SK-N-SH treated with all-trans-retinoic acid at 6 μM for 48 hours (cell line): ENCODE measurements around the gene MPDU1.

ENCODE experiments used
- ATAC-seq: fragments of 200-7000 bp; cut with Tn5 transposase; 3 replicates; pipeline ENCODE4 v1.9.1; 2020; ENCODE audit warnings: mild to moderate bottlenecking, moderate library complexity
- ARNTL ChIP-seq: fragments of 450-650 bp; formaldehyde crosslinking; IDR thresholded peaks from 2 replicates; pipeline ENCODE4 v1.5.0; 2020; ENCODE audit warnings: low read depth, mild to moderate bottlenecking, moderate library complexity, borderline replicate concordance
- BACH2 ChIP-seq: fragments of 250-450 bp; sonication (Bioruptor Pico); IDR thresholded peaks from 2 replicates; pipeline ENCODE4 v1.9.0; 2021; ENCODE audit warnings: mild to moderate bottlenecking, borderline replicate concordance
- ESRRG ChIP-seq: fragments of 250-450 bp; sonication (Bioruptor Pico); IDR thresholded peaks from 2 replicates; pipeline ENCODE4 v1.6.1; 2021; ENCODE audit warnings: mild to moderate bottlenecking
- GLIS3 ChIP-seq: fragments of 250-450 bp; sonication (Bioruptor Pico); IDR thresholded peaks from 2 replicates; pipeline ENCODE4 v1.5.0; 2020; ENCODE audit warnings: mild to moderate bottlenecking, moderate library complexity
- ISL1 ChIP-seq: fragments of 250-450 bp; sonication (Bioruptor Pico); IDR thresholded peaks from 2 replicates; pipeline ENCODE4 v2.1.2; 2022; ENCODE audit warnings: mild to moderate bottlenecking, moderate library complexity
- OSR1 ChIP-seq: fragments of 250-450 bp; sonication (Bioruptor Pico); IDR thresholded peaks from 2 replicates; pipeline ENCODE4 v1.8.0; 2022; ENCODE audit warnings: moderate library complexity, mild to moderate bottlenecking, inconsistent platforms
- POU6F1 ChIP-seq: fragments of 250-450 bp; sonication (Bioruptor Pico); IDR thresholded peaks from 2 replicates; pipeline ENCODE4 v1.8.0; 2021; ENCODE audit warnings: low read depth, mild to moderate bottlenecking, moderate library complexity, borderline replicate concordance
- PPARA ChIP-seq: fragments of 250-450 bp; sonication (Bioruptor Pico); IDR thresholded peaks from 2 replicates; pipeline ENCODE4 v1.5.0; 2020; ENCODE audit warnings: mild to moderate bottlenecking, borderline replicate concordance
- RARB ChIP-seq: fragments of 250-450 bp; sonication (Bioruptor Pico); IDR thresholded peaks from 2 replicates; pipeline ENCODE4 v1.8.0; 2021; ENCODE audit warnings: mild to moderate bottlenecking, moderate library complexity
- SNAI2 ChIP-seq: fragments of 250-450 bp; sonication (Bioruptor Pico); IDR thresholded peaks from 2 replicates; pipeline ENCODE4 v1.5.0; 2020; ENCODE audit warnings: mild to moderate bottlenecking, moderate library complexity
- TCF4 ChIP-seq: fragments of 250-450 bp; sonication (Bioruptor Pico); IDR thresholded peaks from 2 replicates; pipeline ENCODE4 v1.8.0; 2021; ENCODE audit warnings: mild to moderate bottlenecking, moderate library complexity, borderline replicate concordance
- TOX ChIP-seq: fragments of 250-450 bp; sonication (Bioruptor Pico); IDR thresholded peaks from 2 replicates; pipeline ENCODE4 v1.8.0; 2021; ENCODE audit warnings: mild to moderate bottlenecking, moderate library complexity, borderline replicate concordance
- TSHZ2 ChIP-seq: fragments of 250-450 bp; sonication (Bioruptor Pico); IDR thresholded peaks from 2 replicates; pipeline ENCODE4 v1.5.0; 2020; ENCODE audit warnings: mild to moderate bottlenecking, moderate library complexity
- ZC3H10 ChIP-seq: fragments of 250-450 bp; sonication (Bioruptor Pico); IDR thresholded peaks from 2 replicates; pipeline ENCODE4 v1.5.1; 2021; ENCODE audit warnings: mild to moderate bottlenecking, moderate library complexity
- ZFP3 ChIP-seq: fragments of 250-450 bp; sonication (Bioruptor Pico); IDR thresholded peaks from 2 replicates; pipeline ENCODE4 v1.5.0; 2020; ENCODE audit warnings: mild to moderate bottlenecking, moderate library complexity
- ZFP30 ChIP-seq: fragments of 450-650 bp; formaldehyde crosslinking; IDR thresholded peaks from 2 replicates; pipeline ENCODE4 v1.5.0; 2022; ENCODE audit warnings: mild to moderate bottlenecking, moderate library complexity
- ZNF565 ChIP-seq: fragments of 450-650 bp; formaldehyde crosslinking; conservative IDR thresholded peaks from 2 replicates; pipeline ENCODE4 v1.5.0; 2020; ENCODE audit warnings: low read depth, mild to moderate bottlenecking, moderate library complexity
- ZNF70 ChIP-seq: fragments of 450-650 bp; formaldehyde crosslinking; IDR thresholded peaks from 2 replicates; pipeline ENCODE4 v1.5.0; 2020; ENCODE audit warnings: mild to moderate bottlenecking, moderate library complexity
- ZNF8 ChIP-seq: fragments of 450-650 bp; formaldehyde crosslinking; IDR thresholded peaks from 2 replicates; pipeline ENCODE4 v1.5.0; 2020; ENCODE audit warnings: mild to moderate bottlenecking, moderate library complexity
- TF ChIP-seq, protein P1 (sequence below): fragments of 250-450 bp; sonication (Bioruptor Pico); IDR thresholded peaks from 2 replicates; pipeline ENCODE4 v1.8.0; 2020; ENCODE audit warnings: mild to moderate bottlenecking, moderate library complexity, borderline replicate concordance
- TF ChIP-seq, protein P2 (sequence below): fragments of 250-450 bp; sonication (Bioruptor Pico); IDR thresholded peaks from 2 replicates; pipeline ENCODE4 v1.5.1; 2020; ENCODE audit warnings: low read depth, mild to moderate bottlenecking, moderate library complexity
- TF ChIP-seq, protein P3 (sequence below): fragments of 250-450 bp; sonication (Bioruptor Pico); IDR thresholded peaks from 2 replicates; pipeline ENCODE4 v1.5.1; 2021; ENCODE audit warnings: mild to moderate bottlenecking, moderate library complexity

MPDU1 gene

GRCh38 chr17:7577327-7578199 lies 6.1 kb upstream of the MPDU1 start:
- no peak for ATAC-seq
- TF ChIP-seq POU6F1 (CRISPR knock-in tag) (no peak), BACH2 (no peak), TCF4 (CRISPR knock-in tag) (no peak), ISL1 (CRISPR knock-in tag) (no peak), OSR1 (no peak), RARB (no peak), ZNF8 (CRISPR knock-in tag) (no peak), ARNTL (CRISPR knock-in tag) (no peak), SNAI2 (no peak), TOX (CRISPR knock-in tag) (no peak), ZC3H10 (CRISPR knock-in tag) (no peak)
- TF ChIP-seq, all 23 proteins: peak for 0

DNA sequence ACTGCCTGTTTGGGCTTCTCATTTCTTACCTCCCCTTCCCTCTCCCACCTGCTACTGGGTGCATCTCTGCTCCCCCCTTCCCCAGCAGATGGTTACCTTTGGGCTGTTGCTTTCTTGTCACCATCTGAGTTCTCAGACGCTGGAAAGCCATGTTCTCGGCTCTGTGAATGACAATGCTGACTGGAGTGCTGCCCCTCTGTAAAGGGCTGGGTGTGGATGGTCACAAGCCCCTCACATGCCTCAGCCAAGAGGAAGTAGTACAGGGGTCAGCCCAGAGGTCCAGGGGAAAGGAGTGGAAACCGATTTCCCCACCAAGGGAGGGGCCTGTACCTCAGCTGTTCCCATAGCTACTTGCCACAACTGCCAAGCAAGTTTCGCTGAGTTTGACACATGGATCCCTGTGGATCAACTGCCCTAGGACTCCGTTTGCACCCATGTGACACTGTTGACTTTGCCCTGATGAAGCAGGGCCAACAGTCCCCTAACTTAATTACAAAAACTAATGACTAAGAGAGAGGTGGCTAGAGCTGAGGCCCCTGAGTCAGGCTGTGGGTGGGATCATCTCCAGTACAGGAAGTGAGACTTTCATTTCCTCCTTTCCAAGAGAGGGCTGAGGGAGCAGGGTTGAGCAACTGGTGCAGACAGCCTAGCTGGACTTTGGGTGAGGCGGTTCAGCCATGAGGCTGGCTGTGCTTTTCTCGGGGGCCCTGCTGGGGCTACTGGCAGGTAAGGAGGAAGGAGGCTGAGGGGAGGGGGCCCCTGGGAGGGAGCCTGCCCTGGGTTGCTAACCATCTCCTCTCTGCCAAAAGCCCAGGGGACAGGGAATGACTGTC lies 4.4 kb upstream of the MPDU1 start, which contains the start of gene CD68:
CD68 (plus strand) TSS at position 638 of the 833 bp plus-strand sequence; CDS start at position 678, 40 bp downstream.
- peak; percentile 62 for ATAC-seq
- TF ChIP-seq, protein P1, sequence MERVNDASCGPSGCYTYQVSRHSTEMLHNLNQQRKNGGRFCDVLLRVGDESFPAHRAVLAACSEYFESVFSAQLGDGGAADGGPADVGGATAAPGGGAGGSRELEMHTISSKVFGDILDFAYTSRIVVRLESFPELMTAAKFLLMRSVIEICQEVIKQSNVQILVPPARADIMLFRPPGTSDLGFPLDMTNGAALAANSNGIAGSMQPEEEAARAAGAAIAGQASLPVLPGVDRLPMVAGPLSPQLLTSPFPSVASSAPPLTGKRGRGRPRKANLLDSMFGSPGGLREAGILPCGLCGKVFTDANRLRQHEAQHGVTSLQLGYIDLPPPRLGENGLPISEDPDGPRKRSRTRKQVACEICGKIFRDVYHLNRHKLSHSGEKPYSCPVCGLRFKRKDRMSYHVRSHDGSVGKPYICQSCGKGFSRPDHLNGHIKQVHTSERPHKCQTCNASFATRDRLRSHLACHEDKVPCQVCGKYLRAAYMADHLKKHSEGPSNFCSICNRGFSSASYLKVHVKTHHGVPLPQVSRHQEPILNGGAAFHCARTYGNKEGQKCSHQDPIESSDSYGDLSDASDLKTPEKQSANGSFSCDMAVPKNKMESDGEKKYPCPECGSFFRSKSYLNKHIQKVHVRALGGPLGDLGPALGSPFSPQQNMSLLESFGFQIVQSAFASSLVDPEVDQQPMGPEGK = peak; percentile 90; the same call in 1 of the 2 replicates
- TF ChIP-seq TOX (CRISPR knock-in tag) (peak; percentile 82), GLIS3 (peak; percentile 71), ARNTL (CRISPR knock-in tag) (peak; percentile 29; the same call in 1 of the 2 replicates), ZFP3 (CRISPR knock-in tag) (0 out of 2 replicates have a peak, but pooled peaks have one; percentile 12), RARB (0 out of 2 replicates have a peak, but pooled peaks have one; percentile 6), ISL1 (CRISPR knock-in tag) (peak; percentile 9; the same call in 1 of the 2 replicates), TCF4 (CRISPR knock-in tag) (no peak), TSHZ2 (CRISPR knock-in tag) (no peak), ZNF8 (CRISPR knock-in tag) (0 out of 2 replicates have a peak, but pooled peaks have one; percentile 43), POU6F1 (CRISPR knock-in tag) (no peak; the same call in 1 of the 2 replicates), ZFP30 (CRISPR knock-in tag) (peak; percentile 5), ZNF70 (no peak), ZNF565 (no peak), PPARA (CRISPR knock-in tag) (no peak), ESRRG (CRISPR knock-in tag) (peak; percentile 86)
- TF ChIP-seq, protein P2, sequence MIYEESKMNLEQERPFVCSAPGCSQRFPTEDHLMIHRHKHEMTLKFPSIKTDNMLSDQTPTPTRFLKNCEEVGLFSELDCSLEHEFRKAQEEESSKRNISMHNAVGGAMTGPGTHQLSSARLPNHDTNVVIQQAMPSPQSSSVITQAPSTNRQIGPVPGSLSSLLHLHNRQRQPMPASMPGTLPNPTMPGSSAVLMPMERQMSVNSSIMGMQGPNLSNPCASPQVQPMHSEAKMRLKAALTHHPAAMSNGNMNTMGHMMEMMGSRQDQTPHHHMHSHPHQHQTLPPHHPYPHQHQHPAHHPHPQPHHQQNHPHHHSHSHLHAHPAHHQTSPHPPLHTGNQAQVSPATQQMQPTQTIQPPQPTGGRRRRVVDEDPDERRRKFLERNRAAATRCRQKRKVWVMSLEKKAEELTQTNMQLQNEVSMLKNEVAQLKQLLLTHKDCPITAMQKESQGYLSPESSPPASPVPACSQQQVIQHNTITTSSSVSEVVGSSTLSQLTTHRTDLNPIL = peak; percentile 94
- TF ChIP-seq, protein P3, sequence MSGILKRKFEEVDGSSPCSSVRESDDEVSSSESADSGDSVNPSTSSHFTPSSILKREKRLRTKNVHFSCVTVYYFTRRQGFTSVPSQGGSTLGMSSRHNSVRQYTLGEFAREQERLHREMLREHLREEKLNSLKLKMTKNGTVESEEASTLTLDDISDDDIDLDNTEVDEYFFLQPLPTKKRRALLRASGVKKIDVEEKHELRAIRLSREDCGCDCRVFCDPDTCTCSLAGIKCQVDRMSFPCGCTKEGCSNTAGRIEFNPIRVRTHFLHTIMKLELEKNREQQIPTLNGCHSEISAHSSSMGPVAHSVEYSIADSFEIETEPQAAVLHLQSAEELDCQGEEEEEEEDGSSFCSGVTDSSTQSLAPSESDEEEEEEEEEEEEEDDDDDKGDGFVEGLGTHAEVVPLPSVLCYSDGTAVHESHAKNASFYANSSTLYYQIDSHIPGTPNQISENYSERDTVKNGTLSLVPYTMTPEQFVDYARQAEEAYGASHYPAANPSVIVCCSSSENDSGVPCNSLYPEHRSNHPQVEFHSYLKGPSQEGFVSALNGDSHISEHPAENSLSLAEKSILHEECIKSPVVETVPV (CRISPR knock-in tag) = peak; percentile 91; the same call in 1 of the 2 replicates
